ENCODE measurements around the gene P4HA3.
"Not testable (repeated sequence)": the region's sequence is repeated elsewhere in the genome, so short reads cannot be mapped to it uniquely, and the experiment has no call there.

P4HA3 gene

GRCh38 chr11:74311352-74311926, at the start of gene P4HA3:
P4HA3 (minus strand) TSS chr11:74311640; CDS start chr11:74311611, 29 bp downstream.
- no peak for FAIRE-seq

- FAIRE-seq, result no peak
Observed at GRCh38 chr11:74357449-74357848, 46.0 kb upstream of the P4HA3 start.

DNA sequence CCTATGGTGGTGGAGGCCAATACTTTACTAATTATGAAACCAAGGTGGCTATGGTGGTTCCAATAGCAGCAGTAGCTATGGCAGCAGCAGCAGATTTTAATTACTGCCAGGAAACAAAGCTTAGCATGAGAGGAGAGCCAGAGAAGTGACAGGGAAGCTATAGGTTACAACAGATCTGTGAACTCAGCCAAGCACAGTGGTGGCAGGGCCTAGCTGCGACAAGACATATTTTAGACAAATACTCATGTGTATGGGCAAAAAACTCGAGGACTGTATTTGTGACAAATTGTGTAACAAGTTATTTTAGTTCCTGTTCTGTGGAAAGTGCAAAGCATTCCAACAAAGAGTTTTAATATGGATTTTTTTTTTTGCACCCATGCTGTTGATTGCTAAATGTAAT, 44.2 kb upstream of the P4HA3 start:
- no peak for FAIRE-seq

GRCh38 chr11:74354036-74354435, 42.6 kb upstream of the P4HA3 start:
- no peak for FAIRE-seq

DNA sequence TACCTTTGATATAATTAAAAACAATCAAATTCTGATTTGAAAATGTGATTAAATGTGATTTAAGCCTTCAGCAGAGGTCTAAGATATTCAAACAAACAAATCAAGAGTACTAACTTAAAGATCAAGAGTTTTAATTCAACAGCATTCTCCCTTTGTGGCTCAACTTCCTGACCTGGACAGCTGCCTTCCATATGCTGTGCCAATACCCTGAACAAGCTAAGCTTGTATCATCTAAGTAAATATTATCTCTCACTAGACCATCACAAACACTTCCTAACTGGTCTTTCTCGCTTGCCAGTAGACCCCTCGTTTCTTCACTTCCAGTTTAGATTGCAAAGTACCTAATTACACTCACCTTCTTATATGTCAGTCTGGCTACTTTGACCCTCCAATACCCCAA, 35.9 kb upstream of the P4HA3 start:
- FAIRE-seq, result no peak

DNA sequence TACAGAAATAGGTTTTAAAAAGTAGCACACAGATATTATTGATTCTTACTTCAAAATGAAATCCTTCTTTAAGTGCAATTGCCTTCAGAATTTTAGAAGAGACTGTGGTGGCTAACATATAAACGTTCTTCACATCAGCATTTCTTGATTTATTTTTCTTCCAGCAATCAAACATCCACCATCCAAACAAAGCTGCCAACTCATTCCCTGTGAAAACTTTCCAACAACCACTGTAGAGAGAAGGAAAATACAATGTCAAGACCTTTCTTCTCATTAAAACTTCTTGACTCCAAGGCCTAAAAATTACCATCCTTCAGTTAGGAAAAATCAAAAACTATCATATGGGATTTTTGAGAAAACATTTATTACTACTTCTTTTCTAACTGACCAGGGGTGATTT, 34.0 kb upstream of the P4HA3 start:
- FAIRE-seq, result no peak

- no peak for FAIRE-seq
Observed at GRCh38 chr11:74341921-74342320, 30.5 kb upstream of the P4HA3 start.

- no peak for FAIRE-seq
Observed at GRCh38 chr11:74339619-74340018, 28.2 kb upstream of the P4HA3 start.

- no peak for FAIRE-seq
Observed at GRCh38 chr11:74338963-74339362, 27.5 kb upstream of the P4HA3 start.

DNA sequence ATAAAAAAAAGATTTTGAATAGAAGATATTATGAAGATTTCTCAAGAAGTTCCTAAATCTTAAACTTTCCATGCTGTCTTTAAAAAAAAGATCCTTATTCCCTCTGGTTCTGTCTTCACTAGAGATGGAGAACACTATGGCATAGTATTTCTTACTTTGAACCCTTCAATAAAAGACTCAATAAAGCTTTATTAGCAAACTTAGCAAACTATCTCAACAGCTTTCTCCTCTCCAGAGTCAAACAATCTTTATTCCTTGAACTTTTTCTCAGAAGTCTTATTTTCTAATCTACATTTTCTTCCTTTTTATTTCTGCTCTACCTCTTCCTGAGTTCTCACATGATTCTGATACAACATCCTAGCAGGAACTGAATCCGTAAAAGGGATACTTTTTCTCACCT, 21.8 kb upstream of the P4HA3 start:
- FAIRE-seq, result no peak

GRCh38 chr11:74332291-74332690, 20.9 kb upstream of the P4HA3 start:
- FAIRE-seq, result no peak

- not testable (repeated sequence) for FAIRE-seq
Observed at GRCh38 chr11:74331000-74331399, 19.6 kb upstream of the P4HA3 start.

DNA sequence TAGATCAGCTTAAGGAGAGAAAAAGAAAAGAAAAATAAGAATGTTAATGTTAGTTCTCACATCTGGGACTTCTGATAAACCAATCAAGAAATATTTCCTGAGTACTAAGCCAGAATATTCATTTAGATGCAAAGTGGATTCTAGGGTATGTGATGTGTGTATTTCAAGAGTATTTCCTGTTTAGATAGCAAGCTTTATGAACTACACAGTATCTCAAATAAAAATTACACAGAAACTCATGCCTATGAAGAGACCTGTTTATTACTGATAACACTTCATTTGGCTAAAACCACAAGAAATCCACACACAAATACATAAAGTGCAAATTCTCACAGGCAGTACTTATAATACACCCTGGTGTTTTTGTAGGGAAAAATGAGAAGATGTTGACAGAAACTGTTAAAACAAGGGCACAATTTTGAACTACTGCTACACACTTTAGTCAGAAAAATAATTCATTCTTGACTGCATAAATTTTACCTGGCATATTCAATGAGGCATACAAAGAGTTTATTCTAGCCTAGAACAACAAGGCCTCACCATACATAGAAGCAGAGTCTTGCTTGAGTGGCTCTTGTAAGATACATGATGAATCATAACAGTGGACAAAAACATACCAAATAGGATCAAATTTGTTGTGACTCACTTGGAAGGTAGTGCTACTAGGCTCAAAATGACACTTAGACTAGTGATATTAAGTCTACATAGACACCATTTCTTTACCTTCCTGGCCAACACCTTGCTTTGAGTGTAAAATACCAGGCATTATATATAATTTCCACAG, 18.8 kb upstream of the P4HA3 start:
- peak; percentile 36 for FAIRE-seq

DNA sequence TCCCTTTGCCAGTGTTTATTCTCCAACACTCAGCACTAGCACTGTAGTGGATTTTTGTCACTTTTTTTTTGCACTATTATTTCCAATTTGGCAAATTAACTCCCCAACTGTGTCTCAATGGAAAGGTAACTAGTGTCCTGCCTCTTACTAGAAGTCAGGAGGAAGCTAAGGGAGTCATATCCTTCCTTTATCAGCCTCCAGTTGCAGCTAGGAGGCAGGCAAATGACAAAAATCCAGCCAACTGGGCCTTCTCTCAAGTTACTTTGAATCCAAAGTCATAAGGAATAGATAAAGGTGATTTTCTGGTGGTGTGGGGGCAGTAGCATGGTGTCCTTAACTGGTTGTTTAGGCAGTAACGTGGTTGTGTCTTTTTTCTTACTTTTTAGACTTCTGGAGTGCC, 15.6 kb upstream of the P4HA3 start:
- no peak for FAIRE-seq

- no peak for FAIRE-seq
Observed at GRCh38 chr11:74326665-74327064, 15.2 kb upstream of the P4HA3 start.

DNA sequence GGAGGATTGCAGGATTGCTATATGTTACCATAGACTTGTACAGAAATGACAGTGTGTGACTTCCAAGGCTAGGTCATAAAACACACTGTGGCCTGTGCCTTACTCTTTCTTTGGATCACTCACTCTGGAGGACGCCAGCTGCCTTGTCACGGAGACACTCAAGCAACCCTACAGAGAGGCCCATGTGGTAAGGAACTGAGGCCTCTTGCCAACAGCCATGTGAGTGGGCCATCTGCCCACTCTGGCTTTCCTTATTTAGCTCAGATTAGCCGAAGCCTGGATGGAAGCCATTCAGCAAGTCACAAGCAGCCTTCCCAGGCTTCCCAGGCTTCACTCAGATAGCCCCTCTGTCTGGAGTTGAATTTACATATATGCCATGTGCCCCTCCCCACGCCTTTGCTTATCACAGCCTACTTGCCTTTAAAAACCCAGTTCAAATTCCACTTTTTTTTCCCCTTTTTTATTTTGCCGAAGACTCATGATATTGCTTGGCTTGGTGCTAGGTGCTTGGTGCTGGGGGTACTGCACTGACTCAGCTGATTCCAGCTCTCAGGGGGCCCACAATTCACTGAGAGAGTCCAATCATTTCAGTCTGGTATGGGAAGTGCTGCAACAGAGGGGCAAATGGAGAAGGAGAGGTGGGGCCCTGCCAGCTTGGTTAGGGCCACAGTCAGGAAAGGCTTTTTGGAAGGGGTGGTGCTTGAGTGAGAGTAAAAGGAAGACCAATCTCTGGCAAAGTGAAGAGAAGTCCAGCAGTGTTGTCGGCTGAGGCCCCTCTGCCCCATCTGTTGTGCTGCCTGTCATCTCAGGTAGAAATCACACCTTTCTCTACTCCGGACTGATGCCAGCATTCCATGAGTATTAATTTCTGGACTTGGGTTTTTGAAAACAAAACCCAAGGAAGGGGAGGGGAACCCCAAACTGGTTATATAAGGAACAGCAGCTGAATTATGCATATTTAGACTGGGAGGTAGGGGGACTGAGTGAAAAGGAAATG, 14.5 kb upstream of the P4HA3 start:
- no peak for FAIRE-seq

DNA sequence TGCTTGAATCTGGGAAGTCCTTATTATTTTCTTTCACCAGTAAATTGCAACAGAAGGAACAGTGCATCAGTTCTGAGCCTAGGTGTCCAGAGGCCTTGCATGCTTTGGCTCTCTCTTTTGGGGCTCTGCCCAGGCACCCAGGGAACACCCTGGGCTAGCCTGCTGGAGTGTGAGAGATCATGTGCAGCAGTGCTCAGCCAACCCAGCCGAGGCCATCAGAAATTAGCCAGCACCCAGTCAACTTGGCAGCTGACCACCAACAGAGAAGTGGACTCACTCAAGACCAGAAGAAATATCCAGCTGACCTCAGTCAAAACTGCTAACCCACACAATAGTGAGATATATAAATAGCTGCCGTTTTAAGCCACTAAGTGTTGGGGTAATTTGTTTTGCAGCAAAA, 11.2 kb upstream of the P4HA3 start:
- FAIRE-seq, result no peak

DNA sequence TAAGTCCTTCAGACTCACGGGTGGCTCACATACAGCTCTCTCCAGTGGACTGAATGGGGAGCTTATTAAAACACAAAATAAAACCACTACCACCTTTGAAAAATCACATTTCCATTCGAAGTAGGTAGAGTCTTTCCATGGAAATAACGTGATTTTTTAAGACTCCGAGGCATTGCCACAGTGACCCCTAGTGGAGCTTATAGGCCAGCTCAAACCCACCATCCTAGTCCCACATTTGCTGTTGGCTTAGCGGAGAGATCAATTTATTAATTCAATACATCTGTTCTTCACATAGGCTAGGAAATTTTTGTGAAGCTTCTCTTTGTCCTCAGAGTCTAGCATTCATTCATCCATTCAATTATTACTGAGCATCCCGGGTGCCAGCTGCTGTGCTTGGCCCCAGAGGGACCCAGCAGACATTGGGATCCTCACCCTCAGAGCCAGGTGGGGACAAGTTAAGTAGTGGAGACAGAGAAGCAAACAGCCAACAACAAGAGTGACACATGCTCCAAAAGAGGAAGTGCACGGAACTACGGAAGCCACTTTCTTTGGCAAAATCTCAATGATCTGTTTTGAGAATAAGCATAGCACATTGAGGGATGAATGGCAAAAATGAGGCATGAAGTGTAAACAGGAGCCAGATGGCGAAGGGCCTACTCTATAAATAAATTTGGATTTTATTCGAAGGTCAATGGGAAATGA, 10.2 kb upstream of the P4HA3 start:
- FAIRE-seq, result no peak

DNA sequence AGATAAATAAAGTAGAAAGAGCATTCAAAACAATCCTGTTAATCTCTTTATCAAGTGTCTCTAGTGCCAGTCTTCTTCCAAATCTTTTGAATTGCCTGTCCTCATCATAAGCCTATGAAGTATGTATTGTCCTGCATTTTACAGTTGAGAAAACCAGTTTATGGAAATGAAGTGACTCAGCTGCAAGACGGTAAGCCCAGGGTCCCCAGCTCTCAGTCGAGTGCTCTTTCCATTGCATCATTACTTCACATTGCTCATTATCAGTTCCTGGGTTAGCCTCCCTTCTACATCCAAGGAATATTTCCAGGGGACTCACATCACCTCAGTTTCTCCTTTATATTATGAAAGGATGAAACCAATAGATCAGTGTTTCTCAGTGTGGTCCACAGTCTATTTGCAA, 9.1 kb upstream of the P4HA3 start:
- FAIRE-seq, result no peak

- no peak for FAIRE-seq
Observed at GRCh38 chr11:74319139-74319816, 7.8 kb upstream of the P4HA3 start.

DNA sequence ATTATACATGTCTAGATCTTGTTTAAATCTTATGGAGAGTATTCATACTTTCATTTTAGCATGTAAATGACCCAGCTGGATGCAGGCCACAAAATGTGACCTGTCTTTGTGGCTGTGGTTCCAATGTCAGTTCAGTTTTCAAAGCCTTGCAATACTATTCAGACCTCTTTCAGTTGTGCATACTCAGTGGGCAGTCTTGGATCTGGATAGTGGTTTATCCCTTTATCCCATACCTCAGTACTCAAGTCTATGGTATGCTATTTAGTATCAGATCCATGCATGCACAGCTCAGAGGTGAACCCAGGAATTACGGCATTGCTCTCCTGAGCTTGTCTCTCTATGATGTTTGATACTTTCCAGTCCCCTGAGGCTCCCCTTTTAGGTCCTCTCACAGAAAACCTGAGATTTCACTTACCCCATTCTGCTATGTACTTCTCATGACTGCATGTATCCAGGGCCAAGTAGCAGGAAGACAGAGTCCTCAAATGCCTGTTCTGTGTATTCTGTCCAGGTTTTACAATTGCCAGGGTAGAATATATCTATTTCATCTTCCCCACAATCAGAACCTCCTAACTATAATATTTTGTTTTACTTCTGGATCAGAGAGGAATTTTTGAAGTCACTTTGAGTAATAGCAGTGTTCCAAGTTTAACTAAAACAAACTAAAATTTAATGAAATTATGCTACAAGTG, 6.9 kb upstream of the P4HA3 start:
- FAIRE-seq, result no peak
